IgD-negative memory B cell (primary cell): ENCODE data around the gene LRRC4B. TPM values are rescaled to one million over a fixed set of nuclear protein-coding genes. Genes with fewer than 3 reads are reported as not detected.
A peak's percentile ranks its signal among the peaks of the same experiment; 100 is the strongest.

Experiments
- H3K27ac Mint-ChIP-seq, 3 donors: one replicate each; pipeline ENCODE4 v1.8.0; 2020 to 2022; ENCODE audit warnings: mild to moderate bottlenecking in 3 of 3, mixed read lengths in 3 of 3, moderate library complexity in 1 of 3
- H3K27me3 Mint-ChIP-seq: one replicate; pipeline ENCODE4 v1.8.0; 2021; ENCODE audit warnings: mixed read lengths
- H3K36me3 Mint-ChIP-seq: one replicate; pipeline ENCODE4 v1.8.0; 2020; ENCODE audit warnings: mild to moderate bottlenecking, mixed read lengths
- H3K4me1 Mint-ChIP-seq, 3 donors: one replicate each; pipeline ENCODE4 v1.8.0; 2020 to 2022; ENCODE audit warnings: mixed read lengths in 3 of 3, mild to moderate bottlenecking in 1 of 3
- H3K4me3 Mint-ChIP-seq, 4 donors: one replicate each; pipeline ENCODE4 v1.8.0; 2020 to 2022; ENCODE audit warnings: mild to moderate bottlenecking in 4 of 4, mixed read lengths in 4 of 4, moderate library complexity in 3 of 4
- H3K9me3 Mint-ChIP-seq, 3 donors: one replicate each; pipeline ENCODE4 v1.8.0; 2020 to 2021; ENCODE audit warnings: mixed read lengths in 3 of 3, mild to moderate bottlenecking in 1 of 3
- polyA plus RNA-seq: library from polyadenylated mRNA; unstranded; fragments of 300-500 nt; fragmentation: Illumina TruSeq; gene quantifications from one replicate; pipeline ENCODE4 v1.2.3, GENCODE V29; 2021

Gene LRRC4B
- polyA plus RNA-seq, 1 donor from 2014 or later, result not detected

- peak overlapping the region in 1 of 3 donors; percentile 85 for H3K27ac Mint-ChIP-seq
- peak overlapping the region in 1 of 4 donors; percentile 83 for H3K4me3 Mint-ChIP-seq
- H3K9me3 Mint-ChIP-seq, result no peaks in the 10 kb centered on the region
- no peaks in the 10 kb centered on the region for H3K27me3 Mint-ChIP-seq
- peaks cover 0 to 13% (median 7%) of the 10 kb centered on the region in 3 donors for H3K4me1 Mint-ChIP-seq
- peaks cover 3% of the 10 kb centered on the region for H3K36me3 Mint-ChIP-seq
Observed at GRCh38 chr19:50488389-50489194, 79.6 kb downstream of the LRRC4B start.

GRCh38 chr19:50486823-50487515, 81.3 kb downstream of the LRRC4B start:
- Mint-ChIP-seq H3K9me3 (no peaks in the 10 kb centered on the region), H3K27me3 (no peaks in the 10 kb centered on the region), H3K4me1 (peaks cover 0 to 10% (median 8%) of the 10 kb centered on the region in 3 donors), H3K27ac (peak overlapping the region in 1 of 3 donors; percentile 48), H3K4me3 (no peak overlapping the region), H3K36me3 (peaks cover 6% of the 10 kb centered on the region)

GRCh38 chr19:50485284-50485955, 82.8 kb downstream of the LRRC4B start:
- Mint-ChIP-seq H3K36me3 (peaks cover 8% of the 10 kb centered on the region), H3K9me3 (no peaks in the 10 kb centered on the region), H3K4me3 (no peak overlapping the region), H3K27ac (peak overlapping the region in 2 of 3 donors; percentile 35 to 89), H3K27me3 (no peaks in the 10 kb centered on the region), H3K4me1 (peaks cover 0 to 4% (median 1%) of the 10 kb centered on the region in 3 donors)

- Mint-ChIP-seq H3K4me1 (peaks cover 2 to 7% (median 3%) of the 10 kb centered on the region in 3 donors), H3K4me3 (no peak overlapping the region), H3K9me3 (no peaks in the 10 kb centered on the region), H3K36me3 (peaks cover 6% of the 10 kb centered on the region), H3K27ac (peak overlapping the region in 1 of 3 donors; percentile 39), H3K27me3 (no peaks in the 10 kb centered on the region)
Observed at GRCh38 chr19:50482916-50483315, 85.3 kb downstream of the LRRC4B start.

- H3K4me1 Mint-ChIP-seq, result peaks cover 8 to 13% (median 8%) of the 10 kb centered on the region in 3 donors
- no peaks in the 10 kb centered on the region for H3K27me3 Mint-ChIP-seq
- peak overlapping the region in 1 of 3 donors; percentile 39 for H3K27ac Mint-ChIP-seq
- no peak overlapping the region for H3K4me3 Mint-ChIP-seq
- no peaks in the 10 kb centered on the region for H3K9me3 Mint-ChIP-seq
- peaks cover 6% of the 10 kb centered on the region for H3K36me3 Mint-ChIP-seq
Observed at GRCh38 chr19:50482271-50482855, 85.9 kb downstream of the LRRC4B start.

- H3K4me3 Mint-ChIP-seq, result no peak overlapping the region
- no peak overlapping the region for H3K27ac Mint-ChIP-seq
- no peaks in the 10 kb centered on the region for H3K9me3 Mint-ChIP-seq
- peaks cover 6% of the 10 kb centered on the region for H3K36me3 Mint-ChIP-seq
- no peaks in the 10 kb centered on the region for H3K27me3 Mint-ChIP-seq
- H3K4me1 Mint-ChIP-seq, result peaks cover 8 to 15% (median 10%) of the 10 kb centered on the region in 3 donors
Observed at GRCh38 chr19:50481351-50482149, 86.7 kb downstream of the LRRC4B start.

- Mint-ChIP-seq H3K27ac (no peak overlapping the region), H3K4me1 (peaks cover 8 to 15% (median 10%) of the 10 kb centered on the region in 3 donors), H3K36me3 (peaks cover 6% of the 10 kb centered on the region), H3K27me3 (no peaks in the 10 kb centered on the region), H3K4me3 (no peak overlapping the region), H3K9me3 (no peaks in the 10 kb centered on the region)
Observed at GRCh38 chr19:50480281-50481111, 87.7 kb downstream of the LRRC4B start.

- no peak overlapping the region for H3K27ac Mint-ChIP-seq
- no peaks in the 10 kb centered on the region for H3K27me3 Mint-ChIP-seq
- peaks cover 8 to 15% (median 11%) of the 10 kb centered on the region in 3 donors for H3K4me1 Mint-ChIP-seq
- no peaks in the 10 kb centered on the region for H3K9me3 Mint-ChIP-seq
- H3K4me3 Mint-ChIP-seq, result no peak overlapping the region
- H3K36me3 Mint-ChIP-seq, result peaks cover 6% of the 10 kb centered on the region
Observed at GRCh38 chr19:50479761-50480251, 88.4 kb downstream of the LRRC4B start.

- Mint-ChIP-seq H3K9me3 (no peaks in the 10 kb centered on the region), H3K27ac (peak overlapping the region in 2 of 3 donors; percentile 65 to 87), H3K4me1 (peaks cover 8 to 15% (median 11%) of the 10 kb centered on the region in 3 donors), H3K4me3 (peak overlapping the region in 3 of 4 donors; percentile 17 to 55 (median 20)), H3K27me3 (no peaks in the 10 kb centered on the region), H3K36me3 (peaks cover 6% of the 10 kb centered on the region)
Observed at GRCh38 chr19:50478901-50479715, 89.1 kb downstream of the LRRC4B start.

- H3K4me3 Mint-ChIP-seq, result peak overlapping the region; percentile 94 to 100 (median 98)
- no peaks in the 10 kb centered on the region for H3K27me3 Mint-ChIP-seq
- peaks cover 8 to 14% (median 11%) of the 10 kb centered on the region in 3 donors for H3K4me1 Mint-ChIP-seq
- peaks cover 2% of the 10 kb centered on the region for H3K36me3 Mint-ChIP-seq
- no peaks in the 10 kb centered on the region for H3K9me3 Mint-ChIP-seq
- H3K27ac Mint-ChIP-seq, result peak overlapping the region in 2 of 3 donors; percentile 96 to 98
Observed at GRCh38 chr19:50477751-50478515, 90.3 kb downstream of the LRRC4B start.

- Mint-ChIP-seq H3K27me3 (no peaks in the 10 kb centered on the region), H3K4me3 (peak overlapping the region; percentile 94 to 100 (median 98)), H3K27ac (peak overlapping the region; percentile 96 to 98 (median 98)), H3K9me3 (no peaks in the 10 kb centered on the region), H3K36me3 (peaks cover 2% of the 10 kb centered on the region), H3K4me1 (peaks cover 8 to 14% (median 11%) of the 10 kb centered on the region in 3 donors)
Observed at GRCh38 chr19:50476907-50477238, 91.4 kb downstream of the LRRC4B start.
